ENCODE data around the gene CYP4V2.

CYP4V2 gene

GRCh38 chr4:186189656-186190055 is 1.7 kb upstream of the CYP4V2 start:
- no peak for DNase-seq

GRCh38 chr4:186190581-186191199 is 677 bp upstream of the CYP4V2 start:
- DNase-seq: no peak

GRCh38 chr4:186192066-186192612 is 772 bp downstream of the CYP4V2 start:
- peak; percentile 57 for DNase-seq

GRCh38 chr4:186193851-186194250 is 2.5 kb downstream of the CYP4V2 start:
- DNase-seq: no peak

- DNase-seq: no peak
These were observed 4.7 kb downstream of the CYP4V2 start for GRCh38 chr4:186196063-186196462.

- DNase-seq: no peak
These were observed 9.1 kb downstream of the CYP4V2 start for GRCh38 chr4:186200516-186200915.

- no peak for DNase-seq
These were observed 9.6 kb downstream of the CYP4V2 start for GRCh38 chr4:186201010-186201409.

GRCh38 chr4:186201535-186202230 is 10.3 kb downstream of the CYP4V2 start:
- peak; percentile 70 for DNase-seq

GRCh38 chr4:186202490-186203140 is 11.2 kb downstream of the CYP4V2 start:
- no peak for DNase-seq

GRCh38 chr4:186203406-186203805 is 12.0 kb downstream of the CYP4V2 start:
- no peak for DNase-seq

GRCh38 chr4:186204103-186204559 is 12.8 kb downstream of the CYP4V2 start:
- DNase-seq: peak; percentile 76

GRCh38 chr4:186204686-186205085 is 13.3 kb downstream of the CYP4V2 start:
- no peak for DNase-seq

GRCh38 chr4:186205156-186205555 is 13.8 kb downstream of the CYP4V2 start:
- DNase-seq: no peak

- DNase-seq: no peak
These were observed 25.2 kb downstream of the CYP4V2 start for GRCh38 chr4:186216465-186217024.

- DNase-seq: no peak
These were observed 26.4 kb downstream of the CYP4V2 start for GRCh38 chr4:186217733-186218293.

- DNase-seq: no peak
These were observed 30.3 kb downstream of the CYP4V2 start for GRCh38 chr4:186221624-186222023.

- DNase-seq: no peak
These were observed 34.5 kb downstream of the CYP4V2 start for GRCh38 chr4:186225848-186226247.

- no peak for DNase-seq
These were observed 35.3 kb downstream of the CYP4V2 start for GRCh38 chr4:186226521-186227189.

GRCh38 chr4:186227221-186227620 is 35.9 kb downstream of the CYP4V2 start, which contains the start of gene KLKB1:
Gene KLKB1 (plus strand): TSS chr4:186227507. CDS start chr4:186228196, 689 bp downstream.
- no peak for DNase-seq

GRCh38 chr4:186227744-186228513 is 36.6 kb downstream of the CYP4V2 start:
- no peak for DNase-seq

- DNase-seq: no peak
These were observed 37.1 kb downstream of the CYP4V2 start for GRCh38 chr4:186228514-186228894.

GRCh38 chr4:186234367-186234766 is 43.0 kb downstream of the CYP4V2 start:
- no peak for DNase-seq
